ENCODE results near the gene HPF1. TPM values are rescaled to one million over a fixed set of nuclear protein-coding genes. Genes with fewer than 3 reads are reported as not detected.

HPF1 gene
- total and polyA plus RNA-seq, 4 donors = 18.0 to 28.9 (median 19.5) TPM

GRCh38 chr4:169766741-169767140, 9.0 kb upstream of the HPF1 start:
- H3K27me3 ChIP-seq (ENCODE audit: control insufficient read depth in 3 of 3, insufficient read depth in 3 of 3, low read length in 2 of 3) = no peaks in the 10 kb centered on the region
- ATAC-seq (ENCODE audit: insufficient read depth, low FRiP score) (no peak), DNase-seq (no peak)
- peaks cover 0 to 15% (median 0%) of the 10 kb centered on the region in 5 donors for H3K4me1 ChIP-seq (ENCODE audit: control insufficient read depth in 5 of 5, insufficient read depth in 5 of 5, low read length in 5 of 5)
- H3K9me3 ChIP-seq (ENCODE audit: control insufficient read depth in 4 of 4, insufficient read depth in 3 of 4, low read length in 3 of 4) = peaks cover 0 to 3% (median 0%) of the 10 kb centered on the region in 4 donors
- TF ChIP-seq, protein P1, sequence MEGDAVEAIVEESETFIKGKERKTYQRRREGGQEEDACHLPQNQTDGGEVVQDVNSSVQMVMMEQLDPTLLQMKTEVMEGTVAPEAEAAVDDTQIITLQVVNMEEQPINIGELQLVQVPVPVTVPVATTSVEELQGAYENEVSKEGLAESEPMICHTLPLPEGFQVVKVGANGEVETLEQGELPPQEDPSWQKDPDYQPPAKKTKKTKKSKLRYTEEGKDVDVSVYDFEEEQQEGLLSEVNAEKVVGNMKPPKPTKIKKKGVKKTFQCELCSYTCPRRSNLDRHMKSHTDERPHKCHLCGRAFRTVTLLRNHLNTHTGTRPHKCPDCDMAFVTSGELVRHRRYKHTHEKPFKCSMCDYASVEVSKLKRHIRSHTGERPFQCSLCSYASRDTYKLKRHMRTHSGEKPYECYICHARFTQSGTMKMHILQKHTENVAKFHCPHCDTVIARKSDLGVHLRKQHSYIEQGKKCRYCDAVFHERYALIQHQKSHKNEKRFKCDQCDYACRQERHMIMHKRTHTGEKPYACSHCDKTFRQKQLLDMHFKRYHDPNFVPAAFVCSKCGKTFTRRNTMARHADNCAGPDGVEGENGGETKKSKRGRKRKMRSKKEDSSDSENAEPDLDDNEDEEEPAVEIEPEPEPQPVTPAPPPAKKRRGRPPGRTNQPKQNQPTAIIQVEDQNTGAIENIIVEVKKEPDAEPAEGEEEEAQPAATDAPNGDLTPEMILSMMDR (IDR thresholded peaks at IDR 0.05; ENCODE audit: control extremely low read depth, extremely low read depth) = no peak
- H3K27ac ChIP-seq (ENCODE audit: low read depth in 1 of 2, low read length in 1 of 2) = no peak overlapping the region
- 82 to 92% methylated on average over 3 of the region's 3 CpGs for WGBS, 2 donors
- H3K36me3 ChIP-seq (ENCODE audit: control insufficient read depth in 4 of 4, insufficient read depth in 4 of 4, low read length in 4 of 4) = no peaks in the 10 kb centered on the region
- H3K4me3 ChIP-seq = no peak overlapping the region
- H3K9ac ChIP-seq (ENCODE audit: insufficient read depth in 1 of 2, low read length in 2 of 2) = no peak overlapping the region

GRCh38 chr4:169765835-169766234, 8.1 kb upstream of the HPF1 start:
- TF ChIP-seq, protein P1 (IDR thresholded peaks at IDR 0.05; ENCODE audit: control extremely low read depth, extremely low read depth) = no peak
- Histone ChIP-seq H3K9ac (ENCODE audit: insufficient read depth in 1 of 2, low read length in 2 of 2) (no peak overlapping the region), H3K9me3 (ENCODE audit: control insufficient read depth in 4 of 4, insufficient read depth in 3 of 4, low read length in 3 of 4) (peaks cover 0 to 3% (median 0%) of the 10 kb centered on the region in 4 donors), H3K27me3 (ENCODE audit: control insufficient read depth in 3 of 3, insufficient read depth in 3 of 3, low read length in 2 of 3) (no peaks in the 10 kb centered on the region), H3K4me3 (no peak overlapping the region), H3K27ac (ENCODE audit: low read depth in 1 of 2, low read length in 1 of 2) (no peak overlapping the region), H3K4me1 (ENCODE audit: control insufficient read depth in 5 of 5, insufficient read depth in 5 of 5, low read length in 5 of 5) (peaks cover 0 to 15% (median 0%) of the 10 kb centered on the region in 5 donors), H3K36me3 (ENCODE audit: control insufficient read depth in 4 of 4, insufficient read depth in 4 of 4, low read length in 4 of 4) (no peaks in the 10 kb centered on the region)
- ATAC-seq (ENCODE audit: insufficient read depth, low FRiP score) (no peak), DNase-seq (no peak)
- 92 to 94% methylated on average over 2 of the region's 2 CpGs for WGBS, 2 donors

DNA sequence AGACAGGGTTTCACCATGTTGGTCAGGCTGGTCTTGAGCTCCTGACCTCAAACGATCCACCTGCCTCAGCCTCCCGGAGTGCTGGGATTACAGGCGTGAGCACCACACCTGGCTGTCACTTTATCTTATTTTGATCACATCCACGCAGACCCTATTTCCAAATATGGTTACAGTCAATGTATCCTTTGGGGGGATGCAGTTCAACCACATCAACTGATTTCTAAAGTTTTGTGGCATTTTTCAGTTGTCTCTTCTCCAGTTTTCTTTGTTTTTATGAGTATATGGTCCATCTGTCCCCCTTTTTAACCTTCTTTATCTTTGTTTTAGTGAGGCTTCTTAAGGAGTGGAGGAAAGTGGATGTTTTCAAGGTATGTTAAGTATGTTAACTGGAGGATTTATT, 4.1 kb upstream of the HPF1 start:
- WGBS, 2 donors = 65 to 66% methylated on average over 4 of the region's 4 CpGs
- H3K9ac ChIP-seq (ENCODE audit: insufficient read depth in 1 of 2, low read length in 2 of 2) = no peak overlapping the region
- TF ChIP-seq, protein P1 (IDR thresholded peaks at IDR 0.05; ENCODE audit: control extremely low read depth, extremely low read depth) = no peak
- H3K27ac ChIP-seq (ENCODE audit: low read depth in 1 of 2, low read length in 1 of 2) = no peak overlapping the region
- no peaks in the 10 kb centered on the region for H3K36me3 ChIP-seq (ENCODE audit: control insufficient read depth in 4 of 4, insufficient read depth in 4 of 4, low read length in 4 of 4)
- DNase-seq (no peak), ATAC-seq (ENCODE audit: insufficient read depth, low FRiP score) (no peak)
- peaks cover 0 to 3% (median 0%) of the 10 kb centered on the region in 4 donors for H3K9me3 ChIP-seq (ENCODE audit: control insufficient read depth in 4 of 4, insufficient read depth in 3 of 4, low read length in 3 of 4)
- no peaks in the 10 kb centered on the region for H3K27me3 ChIP-seq (ENCODE audit: control insufficient read depth in 3 of 3, insufficient read depth in 3 of 3, low read length in 2 of 3)
- peaks cover 0 to 6% (median under 1%) of the 10 kb centered on the region in 5 donors for H3K4me1 ChIP-seq (ENCODE audit: control insufficient read depth in 5 of 5, insufficient read depth in 5 of 5, low read length in 5 of 5)
- no peak overlapping the region for H3K4me3 ChIP-seq

- no peak overlapping the region for H3K4me3 ChIP-seq
- no peak for ATAC-seq (ENCODE audit: insufficient read depth, low FRiP score)
- WGBS, 2 donors = 71 to 73% methylated on average over 11 of the region's 11 CpGs
Measured at GRCh38 chr4:169758401-169758962, 738 bp upstream of the HPF1 start.

More at GRCh38 chr4:169758401-169758962, 738 bp upstream of the HPF1 start:
- DNase-seq = peak in 1 of 3 donors; percentile 10
- no peaks in the 10 kb centered on the region for H3K9me3 ChIP-seq (ENCODE audit: control insufficient read depth in 4 of 4, insufficient read depth in 3 of 4, low read length in 3 of 4)
- TF ChIP-seq, protein P1 (IDR thresholded peaks at IDR 0.05; ENCODE audit: control extremely low read depth, extremely low read depth) = no peak
- peaks cover 2 to 19% (median 9%) of the 10 kb centered on the region in 5 donors for H3K4me1 ChIP-seq (ENCODE audit: control insufficient read depth in 5 of 5, insufficient read depth in 5 of 5, low read length in 5 of 5)
- H3K27me3 ChIP-seq (ENCODE audit: control insufficient read depth in 3 of 3, insufficient read depth in 3 of 3, low read length in 2 of 3) = no peaks in the 10 kb centered on the region
- peak overlapping the region in 1 of 2 donors; percentile 38 for H3K9ac ChIP-seq (ENCODE audit: insufficient read depth in 1 of 2, low read length in 2 of 2)
- peak overlapping the region in 1 of 2 donors; percentile 48 for H3K27ac ChIP-seq (ENCODE audit: low read depth in 1 of 2, low read length in 1 of 2)
- H3K36me3 ChIP-seq (ENCODE audit: control insufficient read depth in 4 of 4, insufficient read depth in 4 of 4, low read length in 4 of 4) = peaks cover 0 to under 1% (median 0%) of the 10 kb centered on the region in 4 donors

Data from lung (tissue), 12 donors.